ENCODE measurements around the gene TTC21B. TPM values are rescaled to one million over a fixed set of nuclear protein-coding genes. Genes with fewer than 3 reads are reported as not detected.

Gene TTC21B
- total and polyA plus RNA-seq, 9 of the 15 experiments (the other 6 are each of a cell fraction or from before 2014, with no cell fraction given), result 5.2 to 34.9 (median 18.5) TPM

DNA sequence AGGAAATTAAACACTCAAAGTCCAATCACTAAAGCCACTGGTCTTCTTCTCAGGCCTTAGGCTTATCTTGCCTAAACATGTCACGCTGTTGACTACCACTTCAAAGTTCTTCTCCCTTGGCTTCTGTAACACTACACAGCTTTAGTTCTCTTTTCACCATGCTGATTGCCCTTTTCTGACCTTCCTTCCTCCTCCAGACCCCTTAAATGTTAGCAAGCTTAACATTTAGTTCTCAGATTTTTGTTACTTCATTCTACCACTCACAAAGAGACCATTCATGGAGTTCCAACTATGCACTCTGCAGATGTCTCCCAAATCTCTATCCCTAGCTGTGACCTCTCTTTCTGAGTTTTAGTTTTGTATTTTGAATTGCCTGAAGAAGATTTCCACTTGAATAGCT, 64.4 kb downstream of the TTC21B start (continued):
- TF ChIP-seq, protein P1, sequence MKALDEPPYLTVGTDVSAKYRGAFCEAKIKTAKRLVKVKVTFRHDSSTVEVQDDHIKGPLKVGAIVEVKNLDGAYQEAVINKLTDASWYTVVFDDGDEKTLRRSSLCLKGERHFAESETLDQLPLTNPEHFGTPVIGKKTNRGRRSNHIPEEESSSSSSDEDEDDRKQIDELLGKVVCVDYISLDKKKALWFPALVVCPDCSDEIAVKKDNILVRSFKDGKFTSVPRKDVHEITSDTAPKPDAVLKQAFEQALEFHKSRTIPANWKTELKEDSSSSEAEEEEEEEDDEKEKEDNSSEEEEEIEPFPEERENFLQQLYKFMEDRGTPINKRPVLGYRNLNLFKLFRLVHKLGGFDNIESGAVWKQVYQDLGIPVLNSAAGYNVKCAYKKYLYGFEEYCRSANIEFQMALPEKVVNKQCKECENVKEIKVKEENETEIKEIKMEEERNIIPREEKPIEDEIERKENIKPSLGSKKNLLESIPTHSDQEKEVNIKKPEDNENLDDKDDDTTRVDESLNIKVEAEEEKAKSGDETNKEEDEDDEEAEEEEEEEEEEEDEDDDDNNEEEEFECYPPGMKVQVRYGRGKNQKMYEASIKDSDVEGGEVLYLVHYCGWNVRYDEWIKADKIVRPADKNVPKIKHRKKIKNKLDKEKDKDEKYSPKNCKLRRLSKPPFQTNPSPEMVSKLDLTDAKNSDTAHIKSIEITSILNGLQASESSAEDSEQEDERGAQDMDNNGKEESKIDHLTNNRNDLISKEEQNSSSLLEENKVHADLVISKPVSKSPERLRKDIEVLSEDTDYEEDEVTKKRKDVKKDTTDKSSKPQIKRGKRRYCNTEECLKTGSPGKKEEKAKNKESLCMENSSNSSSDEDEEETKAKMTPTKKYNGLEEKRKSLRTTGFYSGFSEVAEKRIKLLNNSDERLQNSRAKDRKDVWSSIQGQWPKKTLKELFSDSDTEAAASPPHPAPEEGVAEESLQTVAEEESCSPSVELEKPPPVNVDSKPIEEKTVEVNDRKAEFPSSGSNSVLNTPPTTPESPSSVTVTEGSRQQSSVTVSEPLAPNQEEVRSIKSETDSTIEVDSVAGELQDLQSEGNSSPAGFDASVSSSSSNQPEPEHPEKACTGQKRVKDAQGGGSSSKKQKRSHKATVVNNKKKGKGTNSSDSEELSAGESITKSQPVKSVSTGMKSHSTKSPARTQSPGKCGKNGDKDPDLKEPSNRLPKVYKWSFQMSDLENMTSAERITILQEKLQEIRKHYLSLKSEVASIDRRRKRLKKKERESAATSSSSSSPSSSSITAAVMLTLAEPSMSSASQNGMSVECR (CRISPR knock-in tag; IDR thresholded peaks at IDR 0.05), result no peak
- no peak for TF ChIP-seq RCOR1 (IDR thresholded peaks at IDR 0.05; ENCODE audit: borderline replicate concordance in 1 of 2, low read depth in 2 of 2, low read length in 2 of 2)
- no peak for TF ChIP-seq RBBP5 (IDR thresholded peaks at IDR 0.05; ENCODE audit: borderline replicate concordance, insufficient read depth, low read length, poor library complexity, severe bottlenecking)
- TF ChIP-seq TEAD4 (IDR thresholded peaks at IDR 0.05; ENCODE audit: low read length), result 0 out of 2 replicates have a peak, but pooled peaks have one; percentile 27
- no peak for TF ChIP-seq TEAD4 (CRISPR knock-in tag; IDR thresholded peaks at IDR 0.05; ENCODE audit: borderline replicate concordance)
- no peak for TF ChIP-seq SNIP1 (IDR thresholded peaks at IDR 0.05; ENCODE audit: low read depth)
- TF ChIP-seq CBX2 (IDR thresholded peaks at IDR 0.05; ENCODE audit: insufficient read depth, low read length, poor library complexity, severe bottlenecking), result no peak
- TF ChIP-seq ETS2 (tag; IDR thresholded peaks at IDR 0.05; ENCODE audit: borderline replicate concordance, poor library complexity, severe bottlenecking), result no peak
- TF ChIP-seq ZNF551 (CRISPR knock-in tag; IDR thresholded peaks at IDR 0.05), result no peak
- TF ChIP-seq TAL1 (IDR thresholded peaks at IDR 0.05), result peak; percentile 43; the same call in 1 of the 2 replicates
- TF ChIP-seq LEF1 (IDR thresholded peaks at IDR 0.05), result peak; percentile 66; the same call in 1 of the 2 replicates
- TF ChIP-seq RBM17 (IDR thresholded peaks at IDR 0.05; ENCODE audit: borderline replicate concordance, low read depth, low read length), result no peak
- TF ChIP-seq SRSF1 (IDR thresholded peaks at IDR 0.05; ENCODE audit: low read depth, low read length), result no peak
- TF ChIP-seq HDAC1 (IDR thresholded peaks at IDR 0.05), result peak in 1 of 2 experiments; percentile 54; a peak in 1 of 4 replicates
- TF ChIP-seq ZFPM2 (CRISPR knock-in tag; IDR thresholded peaks at IDR 0.05), result no peak
- TF ChIP-seq TCF3 (CRISPR knock-in tag; IDR thresholded peaks at IDR 0.05), result peak; percentile 54
- no peak for TF ChIP-seq SNRNP70 (optimal IDR thresholded peaks at IDR 0.05; ENCODE audit: low read depth, low read length)
- TF ChIP-seq, protein P2, sequence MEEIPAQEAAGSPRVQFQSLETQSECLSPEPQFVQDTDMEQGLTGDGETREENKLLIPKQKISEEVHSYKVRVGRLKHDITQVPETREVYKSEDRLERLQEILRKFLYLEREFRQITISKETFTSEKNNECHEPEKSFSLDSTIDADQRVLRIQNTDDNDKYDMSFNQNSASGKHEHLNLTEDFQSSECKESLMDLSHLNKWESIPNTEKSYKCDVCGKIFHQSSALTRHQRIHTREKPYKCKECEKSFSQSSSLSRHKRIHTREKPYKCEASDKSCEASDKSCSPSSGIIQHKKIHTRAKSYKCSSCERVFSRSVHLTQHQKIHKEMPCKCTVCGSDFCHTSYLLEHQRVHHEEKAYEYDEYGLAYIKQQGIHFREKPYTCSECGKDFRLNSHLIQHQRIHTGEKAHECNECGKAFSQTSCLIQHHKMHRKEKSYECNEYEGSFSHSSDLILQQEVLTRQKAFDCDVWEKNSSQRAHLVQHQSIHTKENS (CRISPR knock-in tag; IDR thresholded peaks at IDR 0.05), result no peak
- TF ChIP-seq HIVEP1 (CRISPR knock-in tag; IDR thresholded peaks at IDR 0.05), result no peak
- no peak for TF ChIP-seq MYBL2 (IDR thresholded peaks at IDR 0.05; ENCODE audit: low read depth)
- no peak for TF ChIP-seq MYBL2 (CRISPR knock-in tag; IDR thresholded peaks at IDR 0.05; ENCODE audit: borderline replicate concordance)
- TF ChIP-seq TAF9B (IDR thresholded peaks at IDR 0.05; ENCODE audit: partially characterized antibody), result no peak
- peak; percentile 57; the same call in 1 of the 2 replicates for TF ChIP-seq EHMT2 (IDR thresholded peaks at IDR 0.05)
- peak; percentile 63 for TF ChIP-seq ARID1B (IDR thresholded peaks at IDR 0.05)

Measured in K562 (cell line).